Ureter (tissue), 1 donor: ENCODE measurements around the gene CST8. TPM values are rescaled to one million over a fixed set of nuclear protein-coding genes. Genes with fewer than 3 reads are reported as not detected.

Source experiments
- DNase-seq: peaks from one replicate; pipeline ENCODE4 v3.0.0-alpha.2; 2020; ENCODE audit warnings: low spot score
- total RNA-seq: library from RNA; stranded (reverse); gene quantifications from one replicate; pipeline ENCODE4 v1.2.4, GENCODE V29; 2023
- donor health status: DM: yes; HTN: yes; CAD: no.

CST8 gene
- total RNA-seq, 1 donor from 2014 or later = not detected

- no peak for DNase-seq
These were observed 29.3 kb downstream of the CST8 start for GRCh38 chr20:23520185-23520584.

- no peak for DNase-seq
These were observed 33.2 kb downstream of the CST8 start for GRCh38 chr20:23524146-23524545.

GRCh38 chr20:23526850-23527249 lies 35.9 kb downstream of the CST8 start:
- no peak for DNase-seq

GRCh38 chr20:23528867-23529431 lies 38.0 kb downstream of the CST8 start:
- no peak for DNase-seq

DNA sequence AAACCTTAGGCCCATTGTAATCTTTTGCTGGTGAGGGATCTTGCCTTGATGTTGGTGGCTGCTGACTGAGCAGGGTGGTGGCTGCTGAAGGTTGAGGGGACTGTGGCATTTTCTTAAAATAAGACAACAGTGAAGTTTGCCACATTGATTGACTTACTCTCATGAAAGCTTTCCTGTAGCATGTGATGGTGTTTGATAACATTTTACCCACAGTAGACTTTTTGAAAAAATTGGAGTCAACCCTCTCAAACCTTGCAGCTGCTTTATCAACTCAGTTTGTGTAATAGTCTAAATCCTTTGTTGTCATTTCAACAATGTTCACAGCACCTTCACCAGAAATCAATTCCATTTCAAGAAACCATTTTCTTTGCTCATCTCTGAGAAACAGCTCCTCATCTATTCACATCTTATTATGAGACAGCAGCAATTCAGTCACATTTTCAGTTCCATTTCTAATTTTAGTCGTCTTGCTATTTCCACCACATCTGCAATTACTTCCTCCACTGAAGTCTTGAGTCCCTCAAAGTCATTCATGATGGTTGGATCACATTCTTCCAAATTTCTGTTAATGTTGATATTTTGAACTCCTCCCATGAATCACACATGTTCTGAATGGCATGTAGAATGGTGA lies 40.1 kb downstream of the CST8 start:
- no peak for DNase-seq

GRCh38 chr20:23532533-23532932 lies 41.6 kb downstream of the CST8 start:
- DNase-seq = no peak

DNA sequence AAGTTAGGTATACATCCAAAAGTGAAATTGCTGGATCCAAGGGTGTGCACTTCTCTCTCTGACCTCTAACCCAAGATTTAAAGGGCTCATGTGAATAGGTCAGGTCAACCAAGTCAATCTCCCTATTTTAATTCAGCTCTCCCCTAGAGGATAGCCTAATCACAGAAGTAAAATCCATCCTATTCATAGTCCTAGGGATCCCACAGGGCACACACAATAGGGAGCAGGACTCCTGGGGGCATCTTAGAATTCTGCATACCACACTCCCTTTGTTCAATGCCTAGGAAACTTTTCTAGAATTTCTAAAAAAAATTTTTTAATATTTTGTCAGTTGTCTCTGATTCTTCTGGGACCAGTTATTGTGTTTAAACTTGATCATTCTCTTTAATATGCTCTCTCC lies 42.2 kb downstream of the CST8 start:
- no peak for DNase-seq

- no peak for DNase-seq
These were observed 44.1 kb downstream of the CST8 start for GRCh38 chr20:23534801-23535593.

DNA sequence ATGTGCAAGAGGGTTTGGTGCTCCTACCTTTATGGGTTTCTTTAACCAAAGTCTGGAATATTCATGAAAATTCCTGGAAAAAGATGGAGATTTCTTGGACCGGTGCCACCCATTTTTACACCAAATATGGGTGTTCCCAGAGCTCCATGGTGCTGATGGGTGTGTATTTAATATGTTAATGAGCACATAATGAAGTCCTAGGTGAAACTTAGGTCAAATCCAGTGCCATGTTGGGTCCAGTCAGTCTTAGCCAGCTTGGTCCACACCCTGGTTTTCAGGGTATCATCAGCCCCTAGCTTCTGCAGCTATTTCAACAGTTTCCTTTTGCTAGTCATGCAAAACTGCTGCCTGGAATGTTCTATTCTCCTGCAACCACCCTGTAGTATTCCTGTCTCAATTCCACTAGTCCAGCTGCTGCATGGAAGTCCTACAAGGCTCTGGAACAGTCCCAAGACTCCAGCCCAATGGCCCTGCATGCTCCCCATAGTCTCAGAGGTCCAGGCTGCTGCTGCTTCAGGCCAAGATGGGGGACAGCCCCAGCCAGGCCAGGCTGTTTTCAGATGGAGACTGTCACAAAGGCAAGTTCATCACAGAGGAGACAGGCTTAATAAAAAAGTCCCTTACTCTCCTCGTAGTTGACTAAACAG lies 45.5 kb downstream of the CST8 start:
- no peak for DNase-seq

- no peak for DNase-seq
These were observed 46.1 kb downstream of the CST8 start for GRCh38 chr20:23537030-23537429.

DNA sequence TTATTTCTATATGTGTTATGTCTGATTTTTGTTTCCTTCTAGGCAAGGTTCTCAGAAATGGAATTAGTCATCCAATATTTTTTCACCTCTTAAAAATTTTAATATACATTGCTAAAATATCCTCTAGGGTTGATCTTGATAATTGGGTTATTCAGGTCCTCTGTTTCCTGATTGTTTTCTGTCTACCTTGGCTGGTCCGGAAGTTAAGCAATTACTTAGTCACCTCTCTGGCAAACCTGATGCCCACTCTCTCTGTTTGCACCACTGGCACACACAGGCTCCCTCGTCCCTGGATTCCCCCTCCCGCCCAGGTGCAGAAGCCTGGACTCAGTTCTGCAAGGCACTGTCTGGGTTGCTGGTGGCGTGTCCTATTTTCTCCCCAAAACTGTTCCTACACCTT lies 49.7 kb downstream of the CST8 start:
- DNase-seq = no peak

DNA sequence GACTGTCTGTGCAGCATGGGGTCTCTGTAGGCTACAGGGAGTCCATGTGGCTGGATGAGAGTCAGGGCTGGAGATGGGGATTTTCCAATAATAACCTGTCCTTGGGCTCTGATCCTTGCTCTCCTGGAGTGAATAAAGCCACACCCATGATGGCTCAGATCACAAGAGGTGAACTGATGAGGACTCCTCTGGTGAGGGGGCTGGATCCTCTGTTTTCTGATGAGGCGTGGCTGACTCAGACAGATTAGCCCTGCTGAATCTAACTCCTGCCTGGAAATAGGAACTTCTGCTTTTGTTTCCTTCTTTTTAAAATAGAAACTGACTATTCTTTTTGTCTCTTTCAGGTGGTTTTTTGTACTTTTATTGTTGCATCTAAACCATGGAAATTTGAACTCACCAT lies 50.4 kb downstream of the CST8 start:
- DNase-seq = no peak

DNA sequence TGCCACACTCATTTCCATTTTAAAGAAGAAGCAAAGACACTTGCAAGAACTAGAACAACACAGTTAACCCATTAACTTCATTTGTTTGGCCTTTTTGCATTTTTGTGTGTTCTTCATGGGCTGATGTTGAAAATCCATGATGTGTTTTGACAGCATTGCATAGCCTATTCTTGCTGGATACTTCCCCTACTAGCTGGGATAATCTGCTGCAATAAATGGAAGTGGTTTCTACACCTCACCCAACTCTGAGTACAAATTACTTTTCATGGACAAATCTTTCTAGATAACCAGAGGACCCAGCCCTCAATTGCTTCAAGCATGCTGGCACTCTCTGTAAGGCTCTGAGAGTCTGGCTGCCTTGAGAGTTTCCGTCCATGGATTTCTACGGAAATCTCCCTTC lies 50.9 kb downstream of the CST8 start:
- no peak for DNase-seq

- DNase-seq = no peak
These were observed 51.9 kb downstream of the CST8 start for GRCh38 chr20:23542801-23543200.

DNA sequence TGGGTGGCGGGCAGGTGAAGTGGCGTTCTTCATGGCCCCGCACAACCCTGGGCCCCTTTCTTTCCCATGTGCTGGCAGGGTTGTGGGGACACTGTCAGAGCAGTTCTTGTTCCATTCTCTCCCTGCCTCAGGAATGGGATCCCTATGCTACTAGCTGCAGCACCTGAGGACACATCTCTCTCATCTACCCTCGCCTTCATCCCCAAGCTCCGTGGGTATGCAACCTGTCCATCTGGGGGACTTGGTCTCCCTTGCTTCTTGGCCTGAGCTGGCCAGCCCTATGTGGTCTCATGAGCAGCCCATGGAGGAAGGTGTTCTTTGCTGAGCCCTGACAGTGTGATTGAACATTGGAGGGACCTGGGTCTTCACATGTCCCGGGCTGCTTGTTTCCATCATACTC lies 53.2 kb downstream of the CST8 start:
- DNase-seq = no peak

Other genes starting within 250 kb of the CST8 start
- gene NXT1, start 140.3 kb upstream of the CST8 start, total RNA-seq = 30.8 TPM
- 11.2 TPM for gene GZF1, start 128.9 kb upstream of the CST8 start, total RNA-seq
- 14.6 TPM for gene NAPB, start 69.6 kb upstream of the CST8 start, total RNA-seq
- not detected for gene CSTL1, start 51.4 kb upstream of the CST8 start, total RNA-seq
- gene CST11, start 38.2 kb upstream of the CST8 start, total RNA-seq = not detected
- not detected for gene CST9L, start 77.4 kb downstream of the CST8 start, total RNA-seq
- not detected for gene CST9, start 114.8 kb downstream of the CST8 start, total RNA-seq
- gene CST3, start 146.8 kb downstream of the CST8 start, total RNA-seq = 544 TPM
- not detected for gene CST4, start 197.9 kb downstream of the CST8 start, total RNA-seq